ENCODE measurements around the gene SEC14L1.
"Not testable (repeated sequence)": the region's sequence is repeated elsewhere in the genome, so short reads cannot be mapped to it uniquely, and the experiment has no call there.

The SEC14L1 gene

DNA sequence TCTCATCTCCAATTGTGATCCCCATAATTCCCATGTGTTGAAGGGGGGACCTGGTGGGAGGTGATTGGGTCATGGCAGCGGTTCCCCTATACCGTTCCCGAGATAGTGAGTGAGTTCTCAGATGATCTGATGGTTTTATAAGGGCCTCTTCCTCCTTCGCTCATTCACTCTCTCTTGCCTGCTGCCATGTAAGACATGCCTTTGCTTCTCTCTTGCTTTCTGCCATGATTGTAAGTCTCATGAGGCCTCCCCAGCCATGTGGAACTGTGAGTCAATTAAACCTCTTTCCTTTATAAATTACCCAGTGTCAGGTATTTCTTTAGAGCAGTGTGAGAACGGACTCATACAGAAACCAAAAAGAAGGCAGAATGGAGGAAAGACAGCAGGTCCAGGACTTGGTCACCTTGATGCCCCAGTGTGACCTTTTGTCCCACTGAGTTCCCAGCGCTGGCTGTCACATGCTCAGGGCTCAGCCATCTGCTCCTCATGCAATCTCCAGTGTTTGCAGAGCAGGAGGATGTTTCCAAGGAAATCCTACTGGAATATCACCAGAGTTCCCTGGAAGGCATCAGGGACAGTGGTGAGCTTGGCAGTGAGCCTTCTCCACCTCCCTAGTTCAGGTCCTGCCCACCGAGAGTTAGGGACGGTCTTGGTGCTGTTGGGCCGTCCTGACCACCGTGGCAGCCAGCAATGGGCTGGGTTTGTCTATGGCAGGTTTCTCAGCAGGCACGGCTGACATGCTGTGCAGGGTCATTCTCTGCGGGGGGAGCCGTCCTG is 96.7 kb downstream of the SEC14L1 start:
- DNase-seq (ENCODE audit: low read depth in 2 of 2) = no peak

GRCh38 chr17:77240976-77241375 is 100.2 kb downstream of the SEC14L1 start:
- no peak for DNase-seq (ENCODE audit: low read depth in 2 of 2)

DNA sequence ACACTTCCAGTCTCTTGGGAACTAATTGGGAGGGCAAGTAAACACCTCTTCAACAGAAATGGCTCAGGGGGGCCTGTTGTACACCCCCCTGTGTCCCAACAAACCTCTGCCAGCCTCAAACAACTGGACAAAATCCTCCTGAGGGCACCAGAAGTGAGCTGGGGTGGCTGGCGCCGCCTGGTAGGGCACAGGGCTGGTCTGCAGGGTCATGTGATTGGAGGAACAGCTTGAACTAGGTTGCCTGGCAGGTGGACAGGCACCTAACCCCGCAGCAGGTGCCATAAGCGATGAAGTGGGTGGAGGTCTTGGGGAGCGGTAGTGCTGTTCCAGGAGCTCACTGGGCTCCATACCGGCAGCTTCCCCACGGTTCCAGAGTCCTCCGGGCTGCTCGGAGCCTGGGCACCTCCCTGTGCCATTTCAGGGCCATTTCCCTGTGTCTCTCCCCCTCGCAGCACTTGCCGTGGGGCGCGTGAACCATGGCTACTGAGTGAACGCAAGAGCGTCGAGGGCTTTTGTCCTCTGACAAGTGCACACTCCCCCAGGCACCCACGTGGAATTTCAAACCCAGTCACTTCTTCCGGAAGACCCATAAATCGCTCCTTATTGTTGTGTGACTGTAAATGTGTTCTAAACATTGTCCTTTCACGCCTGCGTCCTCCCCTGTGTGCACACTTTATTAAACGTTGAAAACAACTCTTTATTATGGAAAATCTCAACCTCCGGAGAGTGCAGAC is 101.5 kb downstream of the SEC14L1 start:
- no peak for DNase-seq (ENCODE audit: low read depth in 2 of 2)

- no peak for DNase-seq (ENCODE audit: low read depth in 2 of 2)
Observed at GRCh38 chr17:77245162-77245926, 104.6 kb downstream of the SEC14L1 start.

GRCh38 chr17:77246110-77247047 is 105.6 kb downstream of the SEC14L1 start:
- DNase-seq (ENCODE audit: low read depth in 2 of 2) = no peak

GRCh38 chr17:77247048-77247541 is 106.3 kb downstream of the SEC14L1 start:
- peak; percentile 60 to 62 for DNase-seq (ENCODE audit: low read depth in 2 of 2)

DNA sequence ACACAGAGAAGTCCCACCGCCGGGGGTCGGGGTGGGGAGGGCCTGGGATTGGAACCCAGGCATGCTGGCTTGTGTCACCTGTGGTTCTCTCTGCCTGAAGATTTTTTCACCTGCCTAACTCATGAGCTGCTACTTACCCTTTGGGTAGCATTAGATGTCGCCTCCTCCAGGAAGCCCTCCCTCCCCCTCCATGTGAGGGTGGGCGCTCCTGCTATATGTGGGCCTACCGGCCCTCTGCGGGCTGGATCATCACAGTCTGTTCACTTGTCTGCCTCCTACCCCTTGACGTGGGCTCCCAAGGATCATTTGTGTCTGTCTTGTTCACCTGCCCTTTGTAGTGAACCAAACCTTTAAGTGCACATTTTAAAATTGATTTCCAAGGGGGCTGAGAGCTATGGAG is 106.8 kb downstream of the SEC14L1 start:
- no peak for DNase-seq (ENCODE audit: low read depth in 2 of 2)

GRCh38 chr17:77248216-77249114 is 107.7 kb downstream of the SEC14L1 start:
- DNase-seq (ENCODE audit: low read depth in 2 of 2) = no peak

- DNase-seq (ENCODE audit: low read depth in 2 of 2) = no peak
Observed at GRCh38 chr17:77251622-77252183, 110.9 kb downstream of the SEC14L1 start.

DNA sequence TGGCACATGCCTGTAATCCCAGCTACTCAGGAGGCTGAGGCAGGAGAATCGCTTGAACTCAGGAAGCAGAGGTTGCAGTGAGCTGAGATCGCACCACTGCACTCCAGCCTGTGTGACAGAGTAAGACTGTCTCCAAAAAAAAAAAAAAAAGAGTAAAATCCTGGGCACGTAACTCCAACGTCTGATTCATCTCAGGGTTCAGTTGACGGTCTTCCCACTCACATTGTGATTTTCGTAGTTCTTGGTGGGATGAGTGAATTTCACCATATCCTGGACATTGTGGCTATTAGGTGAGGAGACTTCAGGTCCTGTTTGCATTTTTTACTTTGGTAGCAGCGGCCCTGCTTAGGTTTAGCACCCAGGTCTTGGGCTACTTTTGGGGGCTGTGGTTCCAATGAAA is 111.5 kb downstream of the SEC14L1 start:
- DNase-seq (ENCODE audit: low read depth in 2 of 2) = not testable (repeated sequence)

DNA sequence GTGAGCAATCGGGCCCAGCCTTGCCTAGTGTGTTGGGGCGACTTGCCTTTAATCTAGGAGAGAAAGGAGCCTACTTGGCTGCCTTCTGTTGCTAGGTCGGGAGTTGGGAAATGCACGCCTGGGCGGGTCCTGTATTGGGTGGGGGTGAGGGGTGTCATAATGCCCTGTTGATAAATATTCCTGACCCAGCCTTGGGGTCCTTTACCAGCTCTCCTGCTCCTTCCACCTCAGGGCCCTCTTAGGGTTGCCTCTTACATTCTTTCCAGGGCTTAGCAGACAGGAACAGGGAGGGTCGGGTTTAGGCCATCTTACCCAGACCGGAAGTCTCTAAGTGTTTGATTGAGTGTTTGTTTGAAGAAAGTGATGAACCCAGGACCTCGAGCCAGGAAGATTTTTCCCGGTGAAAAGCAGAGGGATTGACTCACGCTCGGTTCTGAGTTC is 112.9 kb downstream of the SEC14L1 start:
- DNase-seq (ENCODE audit: low read depth in 2 of 2) = no peak

DNA sequence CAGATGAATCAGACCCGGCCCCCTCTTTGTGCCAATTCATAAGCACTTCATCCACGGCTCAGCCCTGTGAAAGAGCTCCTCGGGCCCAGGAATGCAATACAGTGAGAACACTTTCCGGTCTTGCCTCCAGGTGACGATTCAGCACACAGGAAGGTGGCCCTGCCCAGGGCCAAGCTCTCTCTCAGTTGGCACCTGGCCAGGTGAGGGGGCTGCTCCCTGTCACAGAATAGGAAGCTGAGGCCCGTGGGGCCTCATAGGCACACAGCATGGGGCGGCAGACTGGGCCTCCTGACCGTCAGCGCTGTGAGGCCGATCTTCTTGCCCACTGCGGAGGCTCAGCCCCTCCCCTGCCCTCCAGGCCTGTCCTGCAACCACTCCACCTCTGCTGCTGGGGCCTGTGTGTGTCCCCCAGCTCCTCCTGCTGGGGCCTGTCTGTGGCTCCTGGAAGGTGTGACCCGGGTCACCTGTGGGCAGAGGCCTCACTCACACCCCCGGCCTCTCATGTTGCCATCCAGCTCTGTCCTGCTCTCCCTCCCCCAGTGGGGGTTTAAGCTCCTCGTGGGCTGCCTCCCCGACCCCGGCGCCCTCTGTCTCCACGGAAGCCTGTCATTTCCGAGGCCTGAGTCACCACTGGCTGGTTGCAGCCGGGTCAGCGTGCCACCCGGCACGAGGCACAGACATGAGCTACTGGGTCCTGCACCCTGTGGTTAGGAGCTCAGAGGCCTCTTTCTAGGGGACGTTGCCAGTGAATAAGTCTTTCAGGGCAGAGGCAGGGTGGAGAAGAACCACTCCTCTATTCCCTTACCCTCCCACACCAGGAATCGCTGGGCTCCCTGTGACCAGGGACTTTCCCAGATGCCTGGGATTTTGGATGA is 114.4 kb downstream of the SEC14L1 start:
- no peak for DNase-seq (ENCODE audit: low read depth in 2 of 2)

GRCh38 chr17:77255970-77256369 is 115.2 kb downstream of the SEC14L1 start:
- DNase-seq (ENCODE audit: low read depth in 2 of 2) = not testable (repeated sequence)

- no peak for DNase-seq (ENCODE audit: low read depth in 2 of 2)
Observed at GRCh38 chr17:77256710-77257109, 115.9 kb downstream of the SEC14L1 start.

GRCh38 chr17:77257169-77257568 is 116.4 kb downstream of the SEC14L1 start:
- no peak for DNase-seq (ENCODE audit: low read depth in 2 of 2)

GRCh38 chr17:77257596-77258458 is 117.1 kb downstream of the SEC14L1 start:
- no peak for DNase-seq (ENCODE audit: low read depth in 2 of 2)

DNA sequence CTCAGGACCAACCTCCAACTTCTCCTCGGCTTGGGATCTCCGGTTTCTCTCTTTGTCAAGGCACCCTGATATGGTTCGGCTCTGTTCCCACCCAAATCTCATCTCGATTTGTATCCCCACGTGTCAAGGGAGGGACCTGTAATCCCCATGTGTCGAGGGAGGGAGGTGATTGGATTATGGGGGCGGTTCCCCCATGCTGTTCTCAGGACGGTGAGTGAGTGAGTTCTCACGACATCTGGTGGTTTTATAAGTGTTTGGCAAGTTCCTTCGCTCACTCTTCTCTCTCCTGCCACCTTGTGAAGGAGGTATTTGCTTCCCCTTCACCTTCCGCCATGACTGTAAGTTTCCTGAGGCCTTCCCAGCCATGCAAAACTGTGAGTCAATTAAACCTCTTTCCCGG is 117.9 kb downstream of the SEC14L1 start:
- DNase-seq (ENCODE audit: low read depth in 2 of 2) = no peak

All from stimulated activated CD8-positive, alpha-beta memory T cell treated with anti-CD3 and anti-CD28 coated beads, Interleukin-15, amount 100 ng/mL, for 4 hours (primary cell).